ENCODE results near the gene DYNLL1. TPM values are rescaled to one million over a fixed set of nuclear protein-coding genes. Genes with fewer than 3 reads are reported as not detected.

The DYNLL1 gene
- total and polyA plus RNA-seq, 2 experiments from 2014 or later, result 310 to 868 TPM

DNA sequence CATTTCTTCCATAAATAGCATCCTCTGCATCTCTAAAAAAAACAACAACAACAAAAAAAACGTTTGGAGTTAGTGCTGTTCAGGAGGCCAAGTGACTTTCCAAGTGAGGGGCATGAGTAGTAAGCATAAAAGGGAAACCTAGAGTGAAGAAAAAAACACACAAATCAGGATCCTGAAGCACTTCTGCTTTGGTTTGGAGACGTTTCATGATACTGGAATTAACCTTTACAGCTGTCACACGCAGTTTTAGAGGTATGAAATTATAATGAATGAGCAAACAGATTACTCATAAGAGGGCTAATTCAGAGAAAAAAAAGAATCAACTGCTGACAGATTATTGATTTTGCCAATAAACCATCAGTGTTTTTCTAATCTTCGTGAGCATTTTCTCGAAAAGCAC lies 30.2 kb upstream of the DYNLL1 start:
- H3K36me3 ChIP-seq (ENCODE audit: insufficient read depth), result peaks cover 49% of the 10 kb centered on the region
- H3K4me2 ChIP-seq, result no peak overlapping the region
- DNase-seq (ENCODE audit: low spot score) (no peak), ATAC-seq (no peak)
- Mint-ChIP-seq H3K36me3 (ENCODE audit: low read depth) (peaks cover 74% of the 10 kb centered on the region), H3K9me3 (no peaks in the 10 kb centered on the region), H3K27ac (no peak overlapping the region), H3K4me1 (peaks cover 21% of the 10 kb centered on the region), H3K4me3 (no peak overlapping the region), H3K27me3 (ENCODE audit: insufficient read depth, low read depth, poor library complexity) (peaks cover 13% of the 10 kb centered on the region)
- H3K4me3 ChIP-seq, result no peak overlapping the region
- TF ChIP-seq ZNF331 (CRISPR knock-in tag; IDR thresholded peaks at IDR 0.05; ENCODE audit: low read depth), result no peak
- TF ChIP-seq STAT1 (IDR thresholded peaks at IDR 0.05; ENCODE audit: unreplicated experiment), result no peak
- TF ChIP-seq POLR2AphosphoS5 (IDR thresholded peaks at IDR 0.05; ENCODE audit: low read depth), result no peak; the same call in 1 of the 2 replicates
- no peak for TF ChIP-seq ZNF114 (CRISPR knock-in tag; IDR thresholded peaks at IDR 0.05)
- no peak for TF ChIP-seq EZH2 (IDR thresholded peaks at IDR 0.05; ENCODE audit: low read depth, unreplicated experiment)
- no peak for TF ChIP-seq ZNF462 (CRISPR knock-in tag; IDR thresholded peaks at IDR 0.05)
- no peak for TF ChIP-seq ETS1 (IDR thresholded peaks at IDR 0.05)
- TF ChIP-seq CREB1 (CRISPR knock-in tag; IDR thresholded peaks at IDR 0.05; ENCODE audit: low read depth), result no peak
- TF ChIP-seq NANOG (IDR thresholded peaks at IDR 0.05; ENCODE audit: borderline replicate concordance), result no peak
- no peak for TF ChIP-seq EZH2phosphoT487 (IDR thresholded peaks at IDR 0.05; ENCODE audit: unreplicated experiment)
- TF ChIP-seq, protein P1, sequence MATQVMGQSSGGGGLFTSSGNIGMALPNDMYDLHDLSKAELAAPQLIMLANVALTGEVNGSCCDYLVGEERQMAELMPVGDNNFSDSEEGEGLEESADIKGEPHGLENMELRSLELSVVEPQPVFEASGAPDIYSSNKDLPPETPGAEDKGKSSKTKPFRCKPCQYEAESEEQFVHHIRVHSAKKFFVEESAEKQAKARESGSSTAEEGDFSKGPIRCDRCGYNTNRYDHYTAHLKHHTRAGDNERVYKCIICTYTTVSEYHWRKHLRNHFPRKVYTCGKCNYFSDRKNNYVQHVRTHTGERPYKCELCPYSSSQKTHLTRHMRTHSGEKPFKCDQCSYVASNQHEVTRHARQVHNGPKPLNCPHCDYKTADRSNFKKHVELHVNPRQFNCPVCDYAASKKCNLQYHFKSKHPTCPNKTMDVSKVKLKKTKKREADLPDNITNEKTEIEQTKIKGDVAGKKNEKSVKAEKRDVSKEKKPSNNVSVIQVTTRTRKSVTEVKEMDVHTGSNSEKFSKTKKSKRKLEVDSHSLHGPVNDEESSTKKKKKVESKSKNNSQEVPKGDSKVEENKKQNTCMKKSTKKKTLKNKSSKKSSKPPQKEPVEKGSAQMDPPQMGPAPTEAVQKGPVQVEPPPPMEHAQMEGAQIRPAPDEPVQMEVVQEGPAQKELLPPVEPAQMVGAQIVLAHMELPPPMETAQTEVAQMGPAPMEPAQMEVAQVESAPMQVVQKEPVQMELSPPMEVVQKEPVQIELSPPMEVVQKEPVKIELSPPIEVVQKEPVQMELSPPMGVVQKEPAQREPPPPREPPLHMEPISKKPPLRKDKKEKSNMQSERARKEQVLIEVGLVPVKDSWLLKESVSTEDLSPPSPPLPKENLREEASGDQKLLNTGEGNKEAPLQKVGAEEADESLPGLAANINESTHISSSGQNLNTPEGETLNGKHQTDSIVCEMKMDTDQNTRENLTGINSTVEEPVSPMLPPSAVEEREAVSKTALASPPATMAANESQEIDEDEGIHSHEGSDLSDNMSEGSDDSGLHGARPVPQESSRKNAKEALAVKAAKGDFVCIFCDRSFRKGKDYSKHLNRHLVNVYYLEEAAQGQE (IDR thresholded peaks at IDR 0.05; ENCODE audit: unreplicated experiment), result no peak
- TF ChIP-seq, protein P2, sequence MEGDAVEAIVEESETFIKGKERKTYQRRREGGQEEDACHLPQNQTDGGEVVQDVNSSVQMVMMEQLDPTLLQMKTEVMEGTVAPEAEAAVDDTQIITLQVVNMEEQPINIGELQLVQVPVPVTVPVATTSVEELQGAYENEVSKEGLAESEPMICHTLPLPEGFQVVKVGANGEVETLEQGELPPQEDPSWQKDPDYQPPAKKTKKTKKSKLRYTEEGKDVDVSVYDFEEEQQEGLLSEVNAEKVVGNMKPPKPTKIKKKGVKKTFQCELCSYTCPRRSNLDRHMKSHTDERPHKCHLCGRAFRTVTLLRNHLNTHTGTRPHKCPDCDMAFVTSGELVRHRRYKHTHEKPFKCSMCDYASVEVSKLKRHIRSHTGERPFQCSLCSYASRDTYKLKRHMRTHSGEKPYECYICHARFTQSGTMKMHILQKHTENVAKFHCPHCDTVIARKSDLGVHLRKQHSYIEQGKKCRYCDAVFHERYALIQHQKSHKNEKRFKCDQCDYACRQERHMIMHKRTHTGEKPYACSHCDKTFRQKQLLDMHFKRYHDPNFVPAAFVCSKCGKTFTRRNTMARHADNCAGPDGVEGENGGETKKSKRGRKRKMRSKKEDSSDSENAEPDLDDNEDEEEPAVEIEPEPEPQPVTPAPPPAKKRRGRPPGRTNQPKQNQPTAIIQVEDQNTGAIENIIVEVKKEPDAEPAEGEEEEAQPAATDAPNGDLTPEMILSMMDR (conservative IDR thresholded peaks at IDR 0.05; ENCODE audit: low read depth in 2 of 2), result no peak
- no peak for TF ChIP-seq JUNB (IDR thresholded peaks at IDR 0.05; ENCODE audit: unreplicated experiment)
- H3K79me2 ChIP-seq (replicated peaks; ENCODE audit: insufficient read depth), result peaks cover 57% of the 10 kb centered on the region
- H3K9me2 ChIP-seq (ENCODE audit: insufficient read depth), result no peaks in the 10 kb centered on the region
- H2AFZ ChIP-seq, result no peak overlapping the region
- H3F3A ChIP-seq (replicated peaks; ENCODE audit: low read depth), result peaks cover 58% of the 10 kb centered on the region
- H3K27ac ChIP-seq (ENCODE audit: low read depth), result 0 out of 2 replicates have a peak overlapping the region, but pooled peaks have one; percentile 27
- 0 out of 2 replicates have a peak, but pooled peaks cover 2% of the 10 kb centered on the region for H3K27me3 ChIP-seq (ENCODE audit: insufficient read depth)
- H3K4me1 ChIP-seq (ENCODE audit: insufficient read depth), result peaks cover 10% of the 10 kb centered on the region; the same call in 1 of the 2 replicates
- H4K20me1 ChIP-seq (replicated peaks; ENCODE audit: insufficient read depth), result peaks cover 50% of the 10 kb centered on the region

Measured in GM23338 (cell line).